Neuron (in vitro differentiated cells): ENCODE data around the gene LRRN3.

Experiments used
- H2AFZ ChIP-seq: one replicate; pipeline ENCODE4 v1.6.1; 2013; ENCODE audit warnings: low read depth, mild to moderate bottlenecking, inconsistent platforms, low read length, moderate library complexity
- H3K27me3 ChIP-seq: one replicate; pipeline ENCODE4 v1.6.1; 2013; ENCODE audit warnings: low read length; ENCODE audit not compliant: insufficient read depth
- H3K36me3 ChIP-seq: one replicate; pipeline ENCODE4 v1.6.1; 2013; ENCODE audit warnings: low read length; ENCODE audit not compliant: insufficient read depth
- H3K4me1 ChIP-seq: one replicate; pipeline ENCODE4 v1.6.1; 2013; ENCODE audit warnings: low read length; ENCODE audit not compliant: insufficient read depth
- H3K4me3 ChIP-seq: 2 replicates; pipeline ENCODE4 v1.5.1; 2013; ENCODE audit warnings: mild to moderate bottlenecking, low read length, moderate library complexity
- H3K9me3 ChIP-seq: one replicate; pipeline ENCODE4 v1.6.1; 2013; ENCODE audit warnings: low read length

Gene LRRN3

GRCh38 chr7:111101856-111102646 lies 11.1 kb downstream of the LRRN3 start:
- Histone ChIP-seq H3K36me3 (peaks cover 18% of the 10 kb centered on the region), H3K27me3 (no peaks in the 10 kb centered on the region), H2AFZ (no peak overlapping the region), H3K4me1 (peaks cover 26% of the 10 kb centered on the region), H3K4me3 (no peak overlapping the region), H3K9me3 (no peaks in the 10 kb centered on the region)

DNA sequence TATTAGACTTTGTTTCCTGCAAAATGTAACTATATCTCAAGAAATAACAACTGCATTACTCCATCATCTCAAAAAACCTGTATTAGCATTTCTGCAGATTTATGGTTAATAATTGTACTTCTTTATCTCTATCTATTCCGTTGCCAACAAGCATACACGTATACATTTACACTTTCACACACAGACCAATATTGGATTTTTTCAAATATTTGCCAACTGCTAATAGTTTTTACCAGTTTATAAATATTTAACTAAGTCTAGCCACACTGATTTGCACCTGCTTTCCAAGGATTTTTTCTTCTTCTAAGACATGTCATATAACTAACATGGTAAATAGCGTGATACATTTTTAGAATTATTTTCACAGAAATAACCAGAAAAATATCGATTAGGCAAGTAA lies 12.2 kb downstream of the LRRN3 start:
- Histone ChIP-seq H3K9me3 (no peaks in the 10 kb centered on the region), H3K4me3 (no peak overlapping the region), H3K4me1 (peaks cover 24% of the 10 kb centered on the region), H3K27me3 (no peaks in the 10 kb centered on the region), H3K36me3 (peaks cover 18% of the 10 kb centered on the region), H2AFZ (no peak overlapping the region)

DNA sequence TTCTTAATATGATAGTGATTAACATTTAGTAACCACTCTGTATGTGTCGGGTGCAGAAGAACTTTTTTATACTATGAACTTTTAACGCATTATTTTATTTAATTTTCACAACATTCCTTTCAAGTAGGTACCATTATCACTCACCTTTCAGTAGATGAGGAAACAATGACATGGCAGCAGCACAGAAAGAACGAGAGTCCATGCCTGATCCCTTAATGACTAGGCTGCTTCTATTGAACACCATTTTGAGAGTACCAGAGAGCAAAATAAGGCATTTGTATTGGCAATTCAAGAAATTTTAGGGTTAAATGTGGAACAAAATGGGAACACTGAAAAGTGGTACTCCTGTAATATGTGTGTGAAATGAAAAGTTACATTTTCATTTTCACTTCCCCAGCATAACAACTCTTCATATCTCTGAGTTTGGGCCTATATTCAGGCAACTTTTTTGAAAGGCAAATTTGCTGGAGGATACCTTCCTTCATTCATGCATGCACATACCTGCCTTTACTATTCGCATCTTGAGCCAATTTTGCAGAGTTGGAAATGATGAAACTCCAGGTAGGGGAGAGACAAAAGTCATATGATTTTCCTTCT lies 12.8 kb downstream of the LRRN3 start:
- Histone ChIP-seq H3K36me3 (peaks cover 21% of the 10 kb centered on the region), H3K9me3 (no peaks in the 10 kb centered on the region), H3K4me3 (no peak overlapping the region)

GRCh38 chr7:111104710-111105109 lies 13.8 kb downstream of the LRRN3 start:
- H3K27me3 ChIP-seq, result no peaks in the 10 kb centered on the region
- H3K4me1 ChIP-seq, result peaks cover 24% of the 10 kb centered on the region
- H3K9me3 ChIP-seq, result no peaks in the 10 kb centered on the region
- no peak overlapping the region for H3K4me3 ChIP-seq
- no peak overlapping the region for H2AFZ ChIP-seq
- H3K36me3 ChIP-seq, result peaks cover 21% of the 10 kb centered on the region

More for the DNA sequence above, 12.8 kb downstream of the LRRN3 start:
- no peaks in the 10 kb centered on the region for H3K27me3 ChIP-seq
- peaks cover 24% of the 10 kb centered on the region for H3K4me1 ChIP-seq
- H2AFZ ChIP-seq, result no peak overlapping the region

- Histone ChIP-seq H3K27me3 (no peaks in the 10 kb centered on the region), H3K36me3 (peaks cover 17% of the 10 kb centered on the region)
Observed at GRCh38 chr7:111105269-111105668, 14.3 kb downstream of the LRRN3 start.

DNA sequence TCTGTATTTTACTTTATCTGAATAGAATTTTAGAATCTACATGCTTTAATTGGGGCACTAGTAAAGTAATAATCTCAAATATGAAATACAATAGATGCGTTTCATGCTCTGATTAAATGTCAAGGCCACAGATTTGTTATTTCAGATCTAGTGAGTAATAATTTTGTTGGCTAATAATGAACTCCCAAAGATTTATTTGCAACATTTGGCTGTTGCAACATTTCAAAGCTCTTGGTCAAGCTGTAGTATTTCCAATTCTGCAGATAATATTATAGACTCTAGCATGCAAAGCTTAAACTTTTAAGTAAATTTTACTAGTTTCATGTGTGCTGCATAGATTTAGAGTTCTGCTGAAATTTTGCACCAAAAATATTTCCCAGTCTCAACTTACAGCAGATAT lies 16.7 kb downstream of the LRRN3 start:
- Histone ChIP-seq H2AFZ (no peak overlapping the region), H3K4me3 (no peak overlapping the region), H3K27me3 (no peaks in the 10 kb centered on the region)

More at GRCh38 chr7:111105269-111105668, 14.3 kb downstream of the LRRN3 start:
- no peak overlapping the region for H3K4me3 ChIP-seq
- no peak overlapping the region for H2AFZ ChIP-seq
- no peaks in the 10 kb centered on the region for H3K9me3 ChIP-seq
- peaks cover 24% of the 10 kb centered on the region for H3K4me1 ChIP-seq

DNA sequence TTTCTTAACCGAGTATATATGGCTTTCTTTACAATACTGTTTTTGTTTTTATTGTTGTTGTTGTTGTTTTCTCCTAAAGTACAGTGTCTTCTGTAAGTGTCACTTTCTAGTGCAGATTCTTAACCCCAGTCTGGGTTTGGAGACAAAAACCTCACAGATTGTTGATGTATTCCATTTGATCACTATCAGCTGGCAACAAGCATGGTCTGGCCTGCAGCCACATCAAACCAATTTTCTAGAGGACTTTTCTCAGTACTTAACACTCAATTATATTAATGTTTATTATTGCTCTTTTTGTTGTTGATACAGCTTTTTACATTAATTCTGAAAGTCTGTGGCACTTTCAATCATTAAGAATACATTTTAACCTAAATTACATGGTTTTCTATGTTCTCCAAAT lies 17.1 kb downstream of the LRRN3 start:
- H3K9me3 ChIP-seq, result no peaks in the 10 kb centered on the region
- H3K36me3 ChIP-seq, result peaks cover 8% of the 10 kb centered on the region
- no peak overlapping the region for H2AFZ ChIP-seq
- no peaks in the 10 kb centered on the region for H3K27me3 ChIP-seq
- H3K4me3 ChIP-seq, result no peak overlapping the region
- H3K4me1 ChIP-seq, result peaks cover 32% of the 10 kb centered on the region

More for the DNA sequence above, 16.7 kb downstream of the LRRN3 start:
- peaks cover 10% of the 10 kb centered on the region for H3K36me3 ChIP-seq
- H3K9me3 ChIP-seq, result no peaks in the 10 kb centered on the region
- peaks cover 27% of the 10 kb centered on the region for H3K4me1 ChIP-seq

GRCh38 chr7:111108496-111108895 lies 17.6 kb downstream of the LRRN3 start:
- Histone ChIP-seq H3K9me3 (no peaks in the 10 kb centered on the region), H3K27me3 (no peaks in the 10 kb centered on the region), H3K4me3 (no peak overlapping the region), H3K36me3 (peaks cover 4% of the 10 kb centered on the region), H2AFZ (no peak overlapping the region), H3K4me1 (peaks cover 37% of the 10 kb centered on the region)

- H2AFZ ChIP-seq, result no peak overlapping the region
- H3K9me3 ChIP-seq, result no peaks in the 10 kb centered on the region
- peaks cover 4% of the 10 kb centered on the region for H3K36me3 ChIP-seq
- peaks cover 19% of the 10 kb centered on the region for H3K4me1 ChIP-seq
- H3K27me3 ChIP-seq, result no peaks in the 10 kb centered on the region
- H3K4me3 ChIP-seq, result no peak overlapping the region
Observed at GRCh38 chr7:111112439-111112838, 21.5 kb downstream of the LRRN3 start.

DNA sequence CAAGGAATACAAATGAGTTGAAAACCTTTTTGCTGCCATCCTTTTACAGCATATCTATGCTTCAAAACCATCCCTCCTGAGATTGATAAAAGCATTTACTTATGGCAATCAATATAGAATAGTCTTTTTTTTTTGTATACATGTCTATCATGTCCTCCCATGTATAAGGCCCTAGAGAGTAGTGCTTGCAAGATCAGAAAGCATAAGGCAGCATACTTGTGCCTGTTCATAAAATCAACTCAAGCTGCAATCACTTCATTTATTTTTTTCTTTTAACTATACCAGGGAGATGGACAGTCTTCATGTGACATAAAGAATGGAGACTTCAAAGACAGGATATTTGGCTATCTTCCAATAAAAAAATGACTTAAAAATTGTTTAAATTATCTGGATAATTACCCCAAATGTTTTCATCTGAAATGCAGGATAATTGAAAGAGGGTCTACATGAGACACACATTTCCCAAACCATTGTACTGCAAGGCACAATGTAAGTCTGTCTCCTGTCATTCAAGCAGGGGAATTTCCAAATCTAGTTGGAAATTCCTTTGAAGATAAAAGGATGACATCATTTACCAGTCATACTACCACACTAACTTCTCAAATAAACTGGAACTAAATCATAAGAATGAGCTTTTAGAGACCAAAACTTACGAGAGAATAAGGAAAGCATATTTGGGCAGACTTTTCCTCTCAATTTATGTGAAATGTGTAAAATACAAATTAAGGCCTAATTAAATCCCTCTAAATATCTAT lies 22.5 kb downstream of the LRRN3 start:
- peaks cover 22% of the 10 kb centered on the region for H3K4me1 ChIP-seq
- H3K9me3 ChIP-seq, result no peaks in the 10 kb centered on the region
- no peak overlapping the region for H2AFZ ChIP-seq
- no peaks in the 10 kb centered on the region for H3K27me3 ChIP-seq
- H3K36me3 ChIP-seq, result peaks cover 4% of the 10 kb centered on the region
- no peak overlapping the region for H3K4me3 ChIP-seq

- no peak overlapping the region for H2AFZ ChIP-seq
- peaks cover 22% of the 10 kb centered on the region for H3K4me1 ChIP-seq
- H3K36me3 ChIP-seq, result peaks cover 6% of the 10 kb centered on the region
- no peak overlapping the region for H3K4me3 ChIP-seq
- H3K27me3 ChIP-seq, result no peaks in the 10 kb centered on the region
- H3K9me3 ChIP-seq, result no peaks in the 10 kb centered on the region
Observed at GRCh38 chr7:111115966-111116365, 25.0 kb downstream of the LRRN3 start.

GRCh38 chr7:111126987-111127386 lies 36.1 kb downstream of the LRRN3 start:
- Histone ChIP-seq H3K9me3 (no peaks in the 10 kb centered on the region), H3K36me3 (peaks cover 10% of the 10 kb centered on the region), H3K4me1 (no peaks in the 10 kb centered on the region), H2AFZ (no peak overlapping the region), H3K4me3 (no peak overlapping the region), H3K27me3 (no peaks in the 10 kb centered on the region)

- H3K9me3 ChIP-seq, result no peaks in the 10 kb centered on the region
- no peaks in the 10 kb centered on the region for H3K4me1 ChIP-seq
Observed at GRCh38 chr7:111129435-111129834, 38.5 kb downstream of the LRRN3 start.

More at GRCh38 chr7:111129435-111129834, 38.5 kb downstream of the LRRN3 start:
- H2AFZ ChIP-seq, result no peak overlapping the region
- H3K4me3 ChIP-seq, result no peak overlapping the region
- H3K27me3 ChIP-seq, result no peaks in the 10 kb centered on the region
- H3K36me3 ChIP-seq, result no peaks in the 10 kb centered on the region
